Fibroblast of lung (primary cell): ENCODE results near the gene DENND1A.

ENCODE experiments used
- EZH2 ChIP-seq: IDR thresholded peaks from 2 replicates; pipeline ENCODE4 v1.5.1; 2012; ENCODE audit warnings: low read length, control low read depth, mild to moderate bottlenecking; ENCODE audit errors: missing control alignments
- TF ChIP-seq, protein P1 (sequence below), 2 donors: IDR thresholded peaks in 1 of 2; conservative IDR thresholded peaks in 1 of 2; 1 replicate in 1 of 2; 2 replicates in 1 of 2; pipeline ENCODE4 v1.5.1; 2011 to 2012; ENCODE audit warnings: low read length in 2 of 2, control low read depth in 1 of 2, inconsistent platforms in 1 of 2, low read depth in 1 of 2, mild to moderate bottlenecking in 1 of 2

DNA sequence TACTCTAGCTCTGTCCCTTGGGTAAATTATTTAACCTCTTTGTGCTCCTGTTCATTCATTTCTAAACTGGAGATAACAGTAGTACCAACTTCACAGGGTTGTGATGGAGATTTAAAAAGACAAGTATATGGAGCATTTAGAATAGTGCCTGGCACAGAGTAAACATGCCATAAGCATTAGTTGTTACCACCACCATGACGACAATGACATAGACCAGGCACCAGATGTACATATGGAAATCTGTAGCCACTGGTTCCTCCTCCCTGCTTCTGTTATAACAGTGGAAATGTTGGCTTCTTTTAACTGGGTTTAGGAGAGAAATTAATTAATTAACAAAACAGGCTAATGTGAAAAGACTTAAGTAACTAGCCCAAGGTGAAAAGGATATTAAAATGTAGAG lies 217.5 kb downstream of the DENND1A start:
- TF ChIP-seq, protein P1, sequence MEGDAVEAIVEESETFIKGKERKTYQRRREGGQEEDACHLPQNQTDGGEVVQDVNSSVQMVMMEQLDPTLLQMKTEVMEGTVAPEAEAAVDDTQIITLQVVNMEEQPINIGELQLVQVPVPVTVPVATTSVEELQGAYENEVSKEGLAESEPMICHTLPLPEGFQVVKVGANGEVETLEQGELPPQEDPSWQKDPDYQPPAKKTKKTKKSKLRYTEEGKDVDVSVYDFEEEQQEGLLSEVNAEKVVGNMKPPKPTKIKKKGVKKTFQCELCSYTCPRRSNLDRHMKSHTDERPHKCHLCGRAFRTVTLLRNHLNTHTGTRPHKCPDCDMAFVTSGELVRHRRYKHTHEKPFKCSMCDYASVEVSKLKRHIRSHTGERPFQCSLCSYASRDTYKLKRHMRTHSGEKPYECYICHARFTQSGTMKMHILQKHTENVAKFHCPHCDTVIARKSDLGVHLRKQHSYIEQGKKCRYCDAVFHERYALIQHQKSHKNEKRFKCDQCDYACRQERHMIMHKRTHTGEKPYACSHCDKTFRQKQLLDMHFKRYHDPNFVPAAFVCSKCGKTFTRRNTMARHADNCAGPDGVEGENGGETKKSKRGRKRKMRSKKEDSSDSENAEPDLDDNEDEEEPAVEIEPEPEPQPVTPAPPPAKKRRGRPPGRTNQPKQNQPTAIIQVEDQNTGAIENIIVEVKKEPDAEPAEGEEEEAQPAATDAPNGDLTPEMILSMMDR (conservative IDR thresholded peaks at IDR 0.05 in 1 of 2, IDR thresholded peaks at IDR 0.05 in 1 of 2; ENCODE audit: low read depth in 1 of 2, low read length in 2 of 2): no peak
- no peak for TF ChIP-seq EZH2
